HEK293 (cell line): ENCODE results near the gene LONRF2.
A peak's percentile ranks its signal among the peaks of the same experiment; 100 is the strongest.

ENCODE experiments used
- CTCF ChIA-PET: fragments of 350-600 bp; formaldehyde crosslinking; extraction: SDS; loops from one replicate; lab custom pipeline; 2021; ENCODE audit warnings: antibody characterized with exemption; lab: Yijun Ruan, JAX
- POLR2A ChIA-PET: fragments of 300-600 bp; formaldehyde crosslinking; extraction: SDS; loops from one replicate; lab custom pipeline; 2020; ENCODE audit warnings: antibody characterized with exemption, inconsistent platforms; lab: Yijun Ruan, JAX
- H3K27ac ChIP-seq: fragments of 200-500 bp; sonication (Bioruptor generic); 2 replicates; pipeline ENCODE4 v1.5.1; 2014; ENCODE audit warnings: low read depth, low read length, control low read depth, inconsistent platforms; ENCODE audit errors: extremely low read depth
- H3K36me3 ChIP-seq, 2 experiments: fragments of 200-500 bp in 1 of 2; sonication (Bioruptor generic) in 1 of 2; 1 replicate in 1 of 2; 2 replicates in 1 of 2; pipeline ENCODE4 v1.5.1; 2014 to 2017; ENCODE audit warnings: inconsistent platforms in 2 of 2, low read length in 2 of 2; ENCODE audit not compliant: control insufficient read depth in 2 of 2, insufficient read depth in 1 of 2
- H3K4me1 ChIP-seq: fragments of 200-500 bp; sonication (Bioruptor generic); 2 replicates; pipeline ENCODE4 v1.5.1; 2014; ENCODE audit warnings: mild to moderate bottlenecking, low read length, inconsistent platforms; ENCODE audit not compliant: control insufficient read depth, insufficient read depth
- H3K4me3 ChIP-seq: 2 replicates; pipeline ENCODE4 v1.5.1; 2011; ENCODE audit warnings: low read depth, mild to moderate bottlenecking, control low read depth, low read length, moderate library complexity
- H3K9me3 ChIP-seq: fragments of 200-500 bp; sonication (Bioruptor generic); 2 replicates; pipeline ENCODE4 v1.5.1; 2014; ENCODE audit warnings: low read depth, low read length, inconsistent platforms; ENCODE audit not compliant: control insufficient read depth, insufficient read depth
- GLIS1 ChIP-seq: fragments of 450-650 bp; formaldehyde crosslinking; IDR thresholded peaks from 2 replicates; pipeline ENCODE4 v1.5.1; 2016; ENCODE audit warnings: missing biosample characterization, missing genetic modification characterization
- KLF1 ChIP-seq: fragments of 450-650 bp; formaldehyde crosslinking; IDR thresholded peaks from 2 replicates; pipeline ENCODE4 v1.5.1; 2016; ENCODE audit warnings: missing biosample characterization, missing genetic modification characterization
- KLF10 ChIP-seq: fragments of 450-650 bp; IDR thresholded peaks from 2 replicates; pipeline ENCODE4 v1.5.1; 2018; ENCODE audit warnings: missing biosample characterization, mild to moderate bottlenecking, missing genetic modification characterization
- KLF16 ChIP-seq: fragments of 450-650 bp; formaldehyde crosslinking; IDR thresholded peaks from 2 replicates; pipeline ENCODE4 v1.5.1; 2017; ENCODE audit warnings: missing biosample characterization, missing genetic modification characterization
- KLF8 ChIP-seq: fragments of 450-650 bp; formaldehyde crosslinking; IDR thresholded peaks from 2 replicates; pipeline ENCODE4 v1.5.1; 2016; ENCODE audit warnings: missing biosample characterization, missing genetic modification characterization
- SCRT2 ChIP-seq: fragments of 450-650 bp; formaldehyde crosslinking; IDR thresholded peaks from 2 replicates; pipeline ENCODE4 v1.5.1; 2016; ENCODE audit warnings: missing biosample characterization, missing genetic modification characterization
- ZBTB20 ChIP-seq: fragments of 450-650 bp; formaldehyde crosslinking; IDR thresholded peaks from 2 replicates; pipeline ENCODE4 v1.5.1; 2016; ENCODE audit warnings: missing biosample characterization, missing genetic modification characterization
- ZBTB48 ChIP-seq: fragments of 450-650 bp; formaldehyde crosslinking; IDR thresholded peaks from 2 replicates; pipeline ENCODE4 v1.5.1; 2016; ENCODE audit warnings: missing biosample characterization, missing genetic modification characterization
- ZNF133 ChIP-seq: fragments of 450-650 bp; formaldehyde crosslinking; IDR thresholded peaks from 2 replicates; pipeline ENCODE4 v1.5.1; 2016; ENCODE audit warnings: missing biosample characterization, missing genetic modification characterization
- ZNF157 ChIP-seq: fragments of 450-650 bp; formaldehyde crosslinking; IDR thresholded peaks from 2 replicates; pipeline ENCODE4 v1.5.1; 2016; ENCODE audit warnings: missing biosample characterization, missing genetic modification characterization
- ZNF174 ChIP-seq: fragments of 450-650 bp; formaldehyde crosslinking; IDR thresholded peaks from 2 replicates; pipeline ENCODE4 v1.5.0; 2017; ENCODE audit warnings: missing biosample characterization, mild to moderate bottlenecking, missing genetic modification characterization
- ZNF211 ChIP-seq: fragments of 450-650 bp; formaldehyde crosslinking; IDR thresholded peaks from 2 replicates; pipeline ENCODE4 v1.5.1; 2016; ENCODE audit warnings: low read depth, missing biosample characterization, missing genetic modification characterization
- ZNF221 ChIP-seq: fragments of 450-650 bp; formaldehyde crosslinking; IDR thresholded peaks from 2 replicates; pipeline ENCODE4 v1.5.1; 2017; ENCODE audit warnings: missing biosample characterization, missing genetic modification characterization, borderline replicate concordance
- ZNF23 ChIP-seq: fragments of 450-650 bp; formaldehyde crosslinking; IDR thresholded peaks from 2 replicates; pipeline ENCODE4 v1.5.1; 2016; ENCODE audit warnings: missing biosample characterization, missing genetic modification characterization, borderline replicate concordance
- ZNF248 ChIP-seq: fragments of 450-650 bp; formaldehyde crosslinking; IDR thresholded peaks from 2 replicates; pipeline ENCODE4 v1.5.1; 2017; ENCODE audit warnings: missing biosample characterization, missing genetic modification characterization
- ZNF473 ChIP-seq: fragments of 450-650 bp; formaldehyde crosslinking; IDR thresholded peaks from 2 replicates; pipeline ENCODE4 v1.5.1; 2017; ENCODE audit warnings: missing biosample characterization, missing genetic modification characterization
- ZNF521 ChIP-seq: fragments of 450-650 bp; formaldehyde crosslinking; IDR thresholded peaks from 2 replicates; pipeline ENCODE4 v1.5.1; 2017; ENCODE audit warnings: missing biosample characterization, mild to moderate bottlenecking, missing genetic modification characterization
- ZNF530 ChIP-seq: fragments of 450-650 bp; formaldehyde crosslinking; IDR thresholded peaks from 2 replicates; pipeline ENCODE4 v1.5.1; 2016; ENCODE audit warnings: low read depth, missing biosample characterization, missing genetic modification characterization
- ZNF610 ChIP-seq: fragments of 450-650 bp; formaldehyde crosslinking; IDR thresholded peaks from 2 replicates; pipeline ENCODE4 v1.5.1; 2016; ENCODE audit warnings: missing biosample characterization, missing genetic modification characterization, borderline replicate concordance
- ZNF629 ChIP-seq: fragments of 450-650 bp; formaldehyde crosslinking; IDR thresholded peaks from 2 replicates; pipeline ENCODE4 v1.5.1; 2017; ENCODE audit warnings: missing biosample characterization, missing genetic modification characterization
- TF ChIP-seq, protein P1 (sequence below): fragments of 450-650 bp; formaldehyde crosslinking; IDR thresholded peaks from 2 replicates; pipeline ENCODE4 v1.5.1; 2016; ENCODE audit warnings: missing biosample characterization, missing genetic modification characterization
- TF ChIP-seq, protein P2 (sequence below): fragments of 450-650 bp; formaldehyde crosslinking; IDR thresholded peaks from 2 replicates; pipeline ENCODE4 v1.5.1; 2016; ENCODE audit warnings: missing biosample characterization, missing genetic modification characterization
- TF ChIP-seq, protein P3 (sequence below): fragments of 450-650 bp; formaldehyde crosslinking; IDR thresholded peaks from 2 replicates; pipeline ENCODE4 v1.5.1; 2016; ENCODE audit warnings: missing biosample characterization, missing genetic modification characterization
- TF ChIP-seq, protein P4 (sequence below): IDR thresholded peaks from 2 replicates; pipeline ENCODE4 v1.6.1; 2011; ENCODE audit warnings: mild to moderate bottlenecking, low read depth, low read length, borderline replicate concordance
- TF ChIP-seq, protein P5 (sequence below): fragments of 450-650 bp; formaldehyde crosslinking; IDR thresholded peaks from 2 replicates; pipeline ENCODE4 v1.5.1; 2017; ENCODE audit warnings: missing biosample characterization, missing genetic modification characterization

Gene LONRF2

DNA sequence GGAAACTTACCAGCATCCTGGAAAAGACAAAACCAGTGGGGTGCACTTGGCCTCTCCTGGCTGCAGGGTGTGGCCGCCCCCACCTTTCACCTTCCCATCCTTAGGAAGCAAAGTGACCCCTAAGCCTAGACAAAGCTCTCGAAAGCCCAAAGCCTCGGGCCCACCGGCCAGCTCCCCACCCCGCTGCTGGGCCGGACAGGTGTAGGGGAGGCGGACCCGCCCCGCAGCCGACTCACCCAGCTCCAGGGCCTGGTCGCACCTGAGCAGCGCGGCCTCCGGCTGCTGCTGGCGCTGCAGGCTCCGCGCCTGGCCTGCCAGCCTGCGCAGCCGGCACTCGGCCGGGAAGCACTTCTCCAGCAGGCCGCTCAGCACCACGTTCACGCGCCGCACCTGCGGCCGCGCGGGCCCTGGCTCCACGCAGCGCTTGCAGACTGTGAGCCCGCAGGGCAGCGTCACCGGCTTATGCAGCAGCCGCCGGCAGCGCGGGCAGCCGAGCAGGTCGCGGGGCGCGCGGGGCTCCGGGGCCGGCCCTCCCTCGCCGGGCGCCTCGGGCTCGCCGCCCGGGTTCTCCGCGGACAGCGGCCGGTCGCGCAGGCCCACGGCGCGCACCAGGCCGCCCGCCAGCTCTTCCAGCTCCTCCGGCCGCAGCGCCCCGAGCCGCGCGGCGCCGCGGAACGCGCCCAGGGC, 979 bp downstream of the LONRF2 start (continued):
- TF ChIP-seq ZNF530 (tag by site-specific recombination) (no peak), KLF16 (tag by site-specific recombination) (no peak), ZBTB48 (tag by site-specific recombination) (peak; percentile 47; the same call in 1 of the 2 replicates), KLF1 (tag by site-specific recombination) (0 out of 2 replicates have a peak, but pooled peaks have one; percentile 20), KLF10 (tag by site-specific recombination) (no peak), ZNF23 (tag by site-specific recombination) (no peak), ZBTB20 (peak; percentile 73; the same call in 1 of the 2 replicates)
- TF ChIP-seq, protein P1, sequence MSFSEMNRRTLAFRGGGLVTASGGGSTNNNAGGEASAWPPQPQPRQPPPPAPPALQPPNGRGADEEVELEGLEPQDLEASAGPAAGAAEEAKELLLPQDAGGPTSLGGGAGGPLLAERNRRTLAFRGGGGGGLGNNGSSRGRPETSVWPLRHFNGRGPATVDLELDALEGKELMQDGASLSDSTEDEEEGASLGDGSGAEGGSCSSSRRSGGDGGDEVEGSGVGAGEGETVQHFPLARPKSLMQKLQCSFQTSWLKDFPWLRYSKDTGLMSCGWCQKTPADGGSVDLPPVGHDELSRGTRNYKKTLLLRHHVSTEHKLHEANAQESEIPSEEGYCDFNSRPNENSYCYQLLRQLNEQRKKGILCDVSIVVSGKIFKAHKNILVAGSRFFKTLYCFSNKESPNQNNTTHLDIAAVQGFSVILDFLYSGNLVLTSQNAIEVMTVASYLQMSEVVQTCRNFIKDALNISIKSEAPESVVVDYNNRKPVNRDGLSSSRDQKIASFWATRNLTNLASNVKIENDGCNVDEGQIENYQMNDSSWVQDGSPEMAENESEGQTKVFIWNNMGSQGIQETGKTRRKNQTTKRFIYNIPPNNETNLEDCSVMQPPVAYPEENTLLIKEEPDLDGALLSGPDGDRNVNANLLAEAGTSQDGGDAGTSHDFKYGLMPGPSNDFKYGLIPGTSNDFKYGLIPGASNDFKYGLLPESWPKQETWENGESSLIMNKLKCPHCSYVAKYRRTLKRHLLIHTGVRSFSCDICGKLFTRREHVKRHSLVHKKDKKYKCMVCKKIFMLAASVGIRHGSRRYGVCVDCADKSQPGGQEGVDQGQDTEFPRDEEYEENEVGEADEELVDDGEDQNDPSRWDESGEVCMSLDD (tag by site-specific recombination): peak; percentile 42; the same call in 1 of the 2 replicates

DNA sequence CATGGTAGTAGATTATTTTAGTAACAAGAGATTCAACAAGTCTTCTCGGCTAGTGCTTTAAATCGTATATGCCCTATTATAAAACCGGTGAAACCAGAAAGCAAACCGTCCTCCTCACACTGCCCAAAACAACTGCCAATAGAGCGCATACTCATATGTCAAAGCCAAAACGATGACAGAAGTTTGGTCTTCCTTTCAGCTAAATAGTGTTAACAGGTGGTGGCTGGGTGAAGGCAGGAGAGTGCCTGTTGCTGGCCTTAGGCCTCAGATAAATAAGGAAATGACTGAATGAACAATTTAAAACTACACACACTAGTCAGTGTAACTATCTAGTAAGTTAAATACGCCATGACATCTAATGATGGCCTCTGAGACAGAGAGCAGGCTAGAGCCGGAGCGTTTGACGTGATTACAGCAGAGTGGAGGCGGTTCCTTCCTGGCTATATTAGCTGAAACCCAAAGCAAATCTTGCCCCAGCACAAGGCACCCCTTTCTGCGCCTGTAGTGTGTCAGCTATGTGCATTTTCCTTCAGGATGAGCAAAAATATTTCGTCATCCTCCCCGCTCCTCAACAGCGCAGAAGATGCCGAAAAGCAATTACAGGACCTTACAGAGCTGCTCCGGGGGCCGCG, 1.6 kb downstream of the LONRF2 start:
- POLR2A ChIA-PET: interaction anchor here (0.6 to 1.8 kb wide), 5 partner anchors 15 to 1068 kb away, joined by 3 to 12 read pairs (median 3); no protein-coding TSS in a partner anchor
- peak overlapping the region; percentile 64 for H3K4me3 ChIP-seq
- H3K36me3 ChIP-seq: peaks cover 5 to 16% of the 10 kb centered on the region in 2 experiments; a peak in 2 of 3 replicates
- H3K9me3 ChIP-seq: no peaks in the 10 kb centered on the region
- peak overlapping the region; percentile 89 for H3K27ac ChIP-seq
- peaks cover 3% of the 10 kb centered on the region; the same call in 1 of the 2 replicates for H3K4me1 ChIP-seq
- CTCF ChIA-PET: interaction anchor here (0.7 to 2.8 kb wide), 6 partner anchors 29 to 1372 kb away, joined by 3 to 13 read pairs (median 5); no protein-coding TSS in a partner anchor
- TF ChIP-seq ZNF248 (tag by site-specific recombination) (no peak), KLF16 (tag by site-specific recombination) (no peak), ZNF221 (tag by site-specific recombination) (no peak), KLF8 (tag by site-specific recombination) (no peak), ZNF157 (no peak), ZNF174 (tag by site-specific recombination) (no peak), ZNF610 (tag by site-specific recombination) (no peak), ZNF629 (tag by site-specific recombination) (peak; percentile 48; the same call in 1 of the 2 replicates), GLIS1 (tag by site-specific recombination) (no peak), SCRT2 (tag by site-specific recombination) (peak; percentile 99), ZNF211 (tag by site-specific recombination) (no peak), ZNF473 (no peak), ZNF133 (no peak), ZNF521 (tag by site-specific recombination) (no peak)
- TF ChIP-seq, protein P2, sequence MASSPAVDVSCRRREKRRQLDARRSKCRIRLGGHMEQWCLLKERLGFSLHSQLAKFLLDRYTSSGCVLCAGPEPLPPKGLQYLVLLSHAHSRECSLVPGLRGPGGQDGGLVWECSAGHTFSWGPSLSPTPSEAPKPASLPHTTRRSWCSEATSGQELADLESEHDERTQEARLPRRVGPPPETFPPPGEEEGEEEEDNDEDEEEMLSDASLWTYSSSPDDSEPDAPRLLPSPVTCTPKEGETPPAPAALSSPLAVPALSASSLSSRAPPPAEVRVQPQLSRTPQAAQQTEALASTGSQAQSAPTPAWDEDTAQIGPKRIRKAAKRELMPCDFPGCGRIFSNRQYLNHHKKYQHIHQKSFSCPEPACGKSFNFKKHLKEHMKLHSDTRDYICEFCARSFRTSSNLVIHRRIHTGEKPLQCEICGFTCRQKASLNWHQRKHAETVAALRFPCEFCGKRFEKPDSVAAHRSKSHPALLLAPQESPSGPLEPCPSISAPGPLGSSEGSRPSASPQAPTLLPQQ (tag by site-specific recombination): no peak
- TF ChIP-seq, protein P3, sequence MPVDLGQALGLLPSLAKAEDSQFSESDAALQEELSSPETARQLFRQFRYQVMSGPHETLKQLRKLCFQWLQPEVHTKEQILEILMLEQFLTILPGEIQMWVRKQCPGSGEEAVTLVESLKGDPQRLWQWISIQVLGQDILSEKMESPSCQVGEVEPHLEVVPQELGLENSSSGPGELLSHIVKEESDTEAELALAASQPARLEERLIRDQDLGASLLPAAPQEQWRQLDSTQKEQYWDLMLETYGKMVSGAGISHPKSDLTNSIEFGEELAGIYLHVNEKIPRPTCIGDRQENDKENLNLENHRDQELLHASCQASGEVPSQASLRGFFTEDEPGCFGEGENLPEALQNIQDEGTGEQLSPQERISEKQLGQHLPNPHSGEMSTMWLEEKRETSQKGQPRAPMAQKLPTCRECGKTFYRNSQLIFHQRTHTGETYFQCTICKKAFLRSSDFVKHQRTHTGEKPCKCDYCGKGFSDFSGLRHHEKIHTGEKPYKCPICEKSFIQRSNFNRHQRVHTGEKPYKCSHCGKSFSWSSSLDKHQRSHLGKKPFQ: no peak
- TF ChIP-seq, protein P4, sequence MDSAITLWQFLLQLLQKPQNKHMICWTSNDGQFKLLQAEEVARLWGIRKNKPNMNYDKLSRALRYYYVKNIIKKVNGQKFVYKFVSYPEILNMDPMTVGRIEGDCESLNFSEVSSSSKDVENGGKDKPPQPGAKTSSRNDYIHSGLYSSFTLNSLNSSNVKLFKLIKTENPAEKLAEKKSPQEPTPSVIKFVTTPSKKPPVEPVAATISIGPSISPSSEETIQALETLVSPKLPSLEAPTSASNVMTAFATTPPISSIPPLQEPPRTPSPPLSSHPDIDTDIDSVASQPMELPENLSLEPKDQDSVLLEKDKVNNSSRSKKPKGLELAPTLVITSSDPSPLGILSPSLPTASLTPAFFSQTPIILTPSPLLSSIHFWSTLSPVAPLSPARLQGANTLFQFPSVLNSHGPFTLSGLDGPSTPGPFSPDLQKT: no peak
- TF ChIP-seq, protein P5, sequence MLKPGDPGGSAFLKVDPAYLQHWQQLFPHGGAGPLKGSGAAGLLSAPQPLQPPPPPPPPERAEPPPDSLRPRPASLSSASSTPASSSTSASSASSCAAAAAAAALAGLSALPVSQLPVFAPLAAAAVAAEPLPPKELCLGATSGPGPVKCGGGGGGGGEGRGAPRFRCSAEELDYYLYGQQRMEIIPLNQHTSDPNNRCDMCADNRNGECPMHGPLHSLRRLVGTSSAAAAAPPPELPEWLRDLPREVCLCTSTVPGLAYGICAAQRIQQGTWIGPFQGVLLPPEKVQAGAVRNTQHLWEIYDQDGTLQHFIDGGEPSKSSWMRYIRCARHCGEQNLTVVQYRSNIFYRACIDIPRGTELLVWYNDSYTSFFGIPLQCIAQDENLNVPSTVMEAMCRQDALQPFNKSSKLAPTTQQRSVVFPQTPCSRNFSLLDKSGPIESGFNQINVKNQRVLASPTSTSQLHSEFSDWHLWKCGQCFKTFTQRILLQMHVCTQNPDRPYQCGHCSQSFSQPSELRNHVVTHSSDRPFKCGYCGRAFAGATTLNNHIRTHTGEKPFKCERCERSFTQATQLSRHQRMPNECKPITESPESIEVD (tag by site-specific recombination): no peak
